A673 (cell line): ENCODE data around the gene ZNF3.

ENCODE experiments used
- CTCF ChIP-seq: fragments of 300-800, 200-600 bp; sonication (generic); conservative IDR thresholded peaks from 2 replicates; pipeline ENCODE4 v1.5.1; 2017; ENCODE audit warnings: low read depth, mild to moderate bottlenecking, antibody characterized with exemption, low read length, moderate library complexity, mixed read lengths
- EZH2 ChIP-seq: fragments of 200-600 bp; sonication (generic); IDR thresholded peaks from 2 replicates; pipeline ENCODE4 v1.6.1; 2017; ENCODE audit warnings: borderline replicate concordance, low read depth, mild to moderate bottlenecking, mixed read lengths, antibody characterized with exemption, low read length; ENCODE audit not compliant: poor library complexity, severe bottlenecking

DNA sequence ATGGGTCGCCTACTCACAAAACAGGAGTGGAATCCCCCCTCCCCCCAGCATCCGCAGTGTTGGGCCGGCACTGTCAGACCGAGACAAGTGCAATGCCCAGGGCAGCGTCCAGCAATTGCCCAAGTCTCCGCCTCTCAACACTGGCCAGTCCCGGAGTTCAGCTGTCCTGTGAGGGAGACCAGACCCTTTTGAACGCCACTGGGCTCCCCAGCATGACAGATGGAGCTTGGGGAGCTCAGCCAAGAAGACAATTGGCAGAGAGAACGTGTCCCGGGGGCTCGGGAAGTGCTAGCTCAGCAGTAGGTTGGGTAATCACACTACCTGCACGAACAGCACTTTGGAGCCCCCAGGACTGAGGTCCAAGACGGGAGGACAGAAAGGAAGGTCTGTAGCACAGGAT lies 12.0 kb upstream of the ZNF3 start:
- TF ChIP-seq CTCF, result no peak
- no peak for TF ChIP-seq EZH2
